Fibroblast of lung (primary cell): ENCODE data around the gene SCRT2.

Experiments used
- CTCF ChIP-seq, 2 donors: IDR thresholded peaks in 1 of 2; conservative IDR thresholded peaks in 1 of 2; 1 replicate in 1 of 2; 2 replicates in 1 of 2; pipeline ENCODE4 v1.5.1; 2011 to 2012; ENCODE audit warnings: low read length in 2 of 2, control low read depth in 1 of 2, inconsistent platforms in 1 of 2, low read depth in 1 of 2, mild to moderate bottlenecking in 1 of 2
- EZH2 ChIP-seq: IDR thresholded peaks from 2 replicates; pipeline ENCODE4 v1.5.1; 2012; ENCODE audit warnings: low read length, control low read depth, mild to moderate bottlenecking; ENCODE audit errors: missing control alignments

- TF ChIP-seq CTCF (conservative IDR thresholded peaks at IDR 0.05 in 1 of 2, IDR thresholded peaks at IDR 0.05 in 1 of 2; ENCODE audit: low read depth in 1 of 2, low read length in 2 of 2) (no peak), EZH2 (no peak)
Observed at GRCh38 chr20:665276-665675, 10.3 kb downstream of the SCRT2 start.
